ENCODE results near the gene GRIK5.

GRIK5 gene

GRCh38 chr19:42023121-42023942 lies 46.7 kb downstream of the GRIK5 start:
- Histone ChIP-seq H3K27ac (ENCODE audit: extremely low read depth, low read depth, low read length) (no peak overlapping the region), H3K4me1 (ENCODE audit: control insufficient read depth, insufficient read depth, low read length) (no peaks in the 10 kb centered on the region), H3K4me3 (ENCODE audit: low read depth, low read length) (no peak overlapping the region), H3K36me3 (ENCODE audit: control insufficient read depth in 2 of 2, insufficient read depth in 1 of 2, low read length in 2 of 2) (no peaks in the 10 kb centered on the region), H3K9me3 (ENCODE audit: control insufficient read depth, insufficient read depth, low read depth, low read length) (no peaks in the 10 kb centered on the region)
- TF ChIP-seq GLIS2 (tag by site-specific recombination; IDR thresholded peaks at IDR 0.05), result peak; percentile 3; the same call in 1 of the 2 replicates
- peak; percentile 45 for TF ChIP-seq ZBTB20 (tag by site-specific recombination; IDR thresholded peaks at IDR 0.05)
- no peak for TF ChIP-seq ZBTB49 (tag by site-specific recombination; IDR thresholded peaks at IDR 0.05; ENCODE audit: low read depth)
- 0 out of 2 replicates have a peak, but pooled peaks have one; percentile 48 for TF ChIP-seq ZNF366 (tag by site-specific recombination; conservative IDR thresholded peaks at IDR 0.05)
- peak; percentile 25; the same call in 1 of the 2 replicates for TF ChIP-seq ZNF121 (tag by site-specific recombination; IDR thresholded peaks at IDR 0.05)
- TF ChIP-seq CTCF (tag by site-specific recombination; IDR thresholded peaks at IDR 0.05), result peak; percentile 84
- ChIA-PET CTCF (interaction anchor here (0.5 to 2.6 kb wide), 28 partner anchors 9 to 180 kb away, joined by 3 to 13 read pairs (median 4); partner anchors contain the start of gene RABAC1), POLR2A (interaction anchor here (0.6 to 1.2 kb wide), 2 partner anchors 26 to 141 kb away, joined by 3 to 5 read pairs; no protein-coding TSS in a partner anchor)

GRCh38 chr19:42022616-42023015 lies 47.4 kb downstream of the GRIK5 start:
- POLR2A ChIA-PET, result interaction anchor here (1.2 kb wide), 1 partner anchor 26 kb away, joined by 3 read pairs; no protein-coding TSS in a partner anchor
- CTCF ChIA-PET, result interaction anchor here (0.6 to 2.6 kb wide), 10 partner anchors 10 to 86 kb away, joined by 3 to 13 read pairs (median 6); partner anchors contain the start of gene RABAC1
- Histone ChIP-seq H3K4me1 (ENCODE audit: control insufficient read depth, insufficient read depth, low read length) (no peaks in the 10 kb centered on the region), H3K4me3 (ENCODE audit: low read depth, low read length) (no peak overlapping the region), H3K9me3 (ENCODE audit: control insufficient read depth, insufficient read depth, low read depth, low read length) (no peaks in the 10 kb centered on the region), H3K36me3 (ENCODE audit: control insufficient read depth in 2 of 2, insufficient read depth in 1 of 2, low read length in 2 of 2) (no peaks in the 10 kb centered on the region), H3K27ac (ENCODE audit: extremely low read depth, low read depth, low read length) (no peak overlapping the region)
- TF ChIP-seq ZNF777 (tag by site-specific recombination; IDR thresholded peaks at IDR 0.05; ENCODE audit: borderline replicate concordance) (no peak), ZBTB8A (tag by site-specific recombination; IDR thresholded peaks at IDR 0.05) (no peak), ZSCAN4 (tag by site-specific recombination; IDR thresholded peaks at IDR 0.05) (no peak), GLI2 (tag by site-specific recombination; IDR thresholded peaks at IDR 0.05; ENCODE audit: borderline replicate concordance, low read depth) (no peak), ZNF133 (tag by site-specific recombination; IDR thresholded peaks at IDR 0.05) (no peak), REST (tag by site-specific recombination; IDR thresholded peaks at IDR 0.05) (no peak), ZNF623 (tag by site-specific recombination; IDR thresholded peaks at IDR 0.05) (no peak), ZNF426 (tag by site-specific recombination; IDR thresholded peaks at IDR 0.05) (no peak), ZNF530 (tag by site-specific recombination; IDR thresholded peaks at IDR 0.05; ENCODE audit: low read depth) (no peak), ZNF670 (tag by site-specific recombination; IDR thresholded peaks at IDR 0.05; ENCODE audit: low read depth) (no peak), ZNF175 (tag by site-specific recombination; IDR thresholded peaks at IDR 0.05) (no peak), ZNF513 (tag by site-specific recombination; IDR thresholded peaks at IDR 0.05) (no peak), ZNF514 (tag by site-specific recombination; IDR thresholded peaks at IDR 0.05) (no peak), ZNF292 (tag by site-specific recombination; IDR thresholded peaks at IDR 0.05; ENCODE audit: borderline replicate concordance, low read depth) (no peak), ZNF138 (tag by site-specific recombination; IDR thresholded peaks at IDR 0.05; ENCODE audit: borderline replicate concordance) (no peak)
